ENCODE data around the gene IFT122. TPM values are rescaled to one million over a fixed set of nuclear protein-coding genes. Genes with fewer than 3 reads are reported as not detected.

Gene IFT122
- total and polyA plus RNA-seq, 2 experiments from 2014 or later = 10.2 to 38.8 TPM

GRCh38 chr3:129410971-129411370 lies 29.1 kb upstream of the IFT122 start:
- Histone ChIP-seq H3K27ac (ENCODE audit: low read depth) (no peak overlapping the region), H2AFZ (peak overlapping the region; percentile 56; the same call in 1 of the 2 replicates), H3F3A (replicated peaks; ENCODE audit: low read depth) (no peaks in the 10 kb centered on the region), H3K4me1 (ENCODE audit: insufficient read depth) (no peaks in the 10 kb centered on the region), H4K20me1 (replicated peaks; ENCODE audit: insufficient read depth) (no peaks in the 10 kb centered on the region), H3K4me2 (no peak overlapping the region), H3K27me3 (ENCODE audit: insufficient read depth) (no peaks in the 10 kb centered on the region), H3K9me2 (ENCODE audit: insufficient read depth) (no peaks in the 10 kb centered on the region), H3K36me3 (ENCODE audit: insufficient read depth) (no peaks in the 10 kb centered on the region), H3K4me3 (no peak overlapping the region), H3K79me2 (replicated peaks; ENCODE audit: insufficient read depth) (no peaks in the 10 kb centered on the region)
- peak; percentile 62 for ATAC-seq
- no peak overlapping the region for H3K27ac Mint-ChIP-seq
- DNase-seq (ENCODE audit: low spot score) = no peak
- H3K27me3 Mint-ChIP-seq (ENCODE audit: insufficient read depth, low read depth, poor library complexity) = peaks cover 13% of the 10 kb centered on the region
- TF ChIP-seq CTCF (conservative IDR thresholded peaks at IDR 0.05; ENCODE audit: low read depth in 2 of 2) = peak in 1 of 2 experiments; percentile 36; a peak in 1 of 4 replicates
- no peak for TF ChIP-seq ZNF462 (CRISPR knock-in tag; IDR thresholded peaks at IDR 0.05)
- peaks cover 2% of the 10 kb centered on the region; the same call in 1 of the 3 replicates for H3K4me1 Mint-ChIP-seq
- H3K4me3 Mint-ChIP-seq = no peak overlapping the region
- no peaks in the 10 kb centered on the region for H3K36me3 Mint-ChIP-seq (ENCODE audit: low read depth)
- H3K9me3 Mint-ChIP-seq = no peaks in the 10 kb centered on the region

GRCh38 chr3:129412542-129413198 lies 27.4 kb upstream of the IFT122 start:
- Mint-ChIP-seq H3K27me3 (ENCODE audit: insufficient read depth, low read depth, poor library complexity) (peaks cover 13% of the 10 kb centered on the region), H3K4me3 (no peak overlapping the region)
- TF ChIP-seq ZNF462 (CRISPR knock-in tag; IDR thresholded peaks at IDR 0.05) = no peak

More at GRCh38 chr3:129412542-129413198, 27.4 kb upstream of the IFT122 start:
- no peak for DNase-seq (ENCODE audit: low spot score)
- no peak for ATAC-seq
- Histone ChIP-seq H3K79me2 (replicated peaks; ENCODE audit: insufficient read depth) (no peaks in the 10 kb centered on the region), H3F3A (replicated peaks; ENCODE audit: low read depth) (no peaks in the 10 kb centered on the region), H3K27ac (ENCODE audit: low read depth) (no peak overlapping the region), H3K36me3 (ENCODE audit: insufficient read depth) (no peaks in the 10 kb centered on the region), H3K27me3 (ENCODE audit: insufficient read depth) (no peaks in the 10 kb centered on the region), H3K4me2 (no peak overlapping the region), H3K9me2 (ENCODE audit: insufficient read depth) (no peaks in the 10 kb centered on the region), H4K20me1 (replicated peaks; ENCODE audit: insufficient read depth) (no peaks in the 10 kb centered on the region), H3K4me3 (no peak overlapping the region), H3K4me1 (ENCODE audit: insufficient read depth) (no peaks in the 10 kb centered on the region), H2AFZ (no peak overlapping the region)
- H3K27ac Mint-ChIP-seq = no peak overlapping the region
- peaks cover 2% of the 10 kb centered on the region; the same call in 1 of the 3 replicates for H3K4me1 Mint-ChIP-seq
- H3K36me3 Mint-ChIP-seq (ENCODE audit: low read depth) = no peaks in the 10 kb centered on the region
- no peaks in the 10 kb centered on the region for H3K9me3 Mint-ChIP-seq
